NB4 (cell line): ENCODE results near the gene SPTBN5.

ENCODE experiments used
- DNase-seq: peaks from one replicate; pipeline ENCODE4 v3.0.0; 2010; ENCODE audit warnings: low read depth
- H3K4me3 ChIP-seq: one replicate; pipeline ENCODE4 v1.5.1; 2011; ENCODE audit warnings: mild to moderate bottlenecking, low read depth, low read length, moderate library complexity
- MYC ChIP-seq: IDR thresholded peaks from 2 replicates; pipeline ENCODE4 v1.6.1; 2011; ENCODE audit warnings: low read depth, low read length
- POLR2A ChIP-seq: IDR thresholded peaks from 2 replicates; pipeline ENCODE4 v1.6.1; 2011; ENCODE audit warnings: mild to moderate bottlenecking; ENCODE audit not compliant: insufficient read length; ENCODE audit errors: extremely low read depth
- TF ChIP-seq, protein P1 (sequence below): IDR thresholded peaks from 2 replicates; pipeline ENCODE4 v1.6.1; 2011; ENCODE audit warnings: low read depth, low read length
- TF ChIP-seq, protein P2 (sequence below): IDR thresholded peaks from one replicate; pipeline ENCODE4 v1.5.1; 2012; ENCODE audit warnings: low read depth, low read length

The SPTBN5 gene

DNA sequence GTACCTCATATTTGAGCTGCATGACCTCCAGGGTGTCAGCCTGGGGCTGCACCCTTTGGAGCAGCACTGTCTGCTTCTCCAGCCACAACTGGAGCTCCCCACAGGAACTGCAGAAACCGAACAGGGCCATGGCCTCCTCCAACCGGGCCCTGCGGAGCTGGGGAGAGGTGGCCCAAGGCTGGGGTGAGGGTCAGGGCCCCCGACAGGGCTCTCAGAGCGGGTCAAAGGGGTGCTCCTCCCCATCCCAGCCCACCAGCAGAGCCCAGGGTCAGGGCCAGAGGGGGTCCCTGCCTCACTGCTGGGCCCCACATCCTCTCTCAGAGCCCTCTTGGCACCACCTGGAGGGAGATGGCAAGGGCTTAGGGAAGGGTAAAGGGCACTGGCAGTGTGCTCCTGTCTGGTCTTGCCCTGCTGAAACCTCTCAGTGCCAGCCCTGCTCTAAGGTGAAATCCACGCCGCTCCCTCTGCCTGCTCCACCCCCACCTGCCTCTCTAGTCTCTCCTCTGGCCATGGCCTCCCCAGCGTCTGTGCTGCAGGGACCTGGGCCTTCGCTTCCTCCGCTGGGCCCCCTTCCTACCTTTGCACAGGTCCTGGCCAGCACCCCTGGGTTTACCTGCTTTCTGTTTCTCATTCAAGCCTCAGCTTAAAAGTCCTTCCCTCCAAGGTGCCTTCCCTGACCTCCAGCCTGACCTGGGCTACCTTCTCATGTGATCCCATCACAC is 13.5 kb downstream of the SPTBN5 start:
- H3K4me3 ChIP-seq, result no peak overlapping the region
- no peak for DNase-seq
- TF ChIP-seq, protein P1, sequence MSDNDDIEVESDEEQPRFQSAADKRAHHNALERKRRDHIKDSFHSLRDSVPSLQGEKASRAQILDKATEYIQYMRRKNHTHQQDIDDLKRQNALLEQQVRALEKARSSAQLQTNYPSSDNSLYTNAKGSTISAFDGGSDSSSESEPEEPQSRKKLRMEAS, result no peak
- TF ChIP-seq POLR2A (no peak), MYC (no peak)
- TF ChIP-seq, protein P2, sequence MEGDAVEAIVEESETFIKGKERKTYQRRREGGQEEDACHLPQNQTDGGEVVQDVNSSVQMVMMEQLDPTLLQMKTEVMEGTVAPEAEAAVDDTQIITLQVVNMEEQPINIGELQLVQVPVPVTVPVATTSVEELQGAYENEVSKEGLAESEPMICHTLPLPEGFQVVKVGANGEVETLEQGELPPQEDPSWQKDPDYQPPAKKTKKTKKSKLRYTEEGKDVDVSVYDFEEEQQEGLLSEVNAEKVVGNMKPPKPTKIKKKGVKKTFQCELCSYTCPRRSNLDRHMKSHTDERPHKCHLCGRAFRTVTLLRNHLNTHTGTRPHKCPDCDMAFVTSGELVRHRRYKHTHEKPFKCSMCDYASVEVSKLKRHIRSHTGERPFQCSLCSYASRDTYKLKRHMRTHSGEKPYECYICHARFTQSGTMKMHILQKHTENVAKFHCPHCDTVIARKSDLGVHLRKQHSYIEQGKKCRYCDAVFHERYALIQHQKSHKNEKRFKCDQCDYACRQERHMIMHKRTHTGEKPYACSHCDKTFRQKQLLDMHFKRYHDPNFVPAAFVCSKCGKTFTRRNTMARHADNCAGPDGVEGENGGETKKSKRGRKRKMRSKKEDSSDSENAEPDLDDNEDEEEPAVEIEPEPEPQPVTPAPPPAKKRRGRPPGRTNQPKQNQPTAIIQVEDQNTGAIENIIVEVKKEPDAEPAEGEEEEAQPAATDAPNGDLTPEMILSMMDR, result no peak

DNA sequence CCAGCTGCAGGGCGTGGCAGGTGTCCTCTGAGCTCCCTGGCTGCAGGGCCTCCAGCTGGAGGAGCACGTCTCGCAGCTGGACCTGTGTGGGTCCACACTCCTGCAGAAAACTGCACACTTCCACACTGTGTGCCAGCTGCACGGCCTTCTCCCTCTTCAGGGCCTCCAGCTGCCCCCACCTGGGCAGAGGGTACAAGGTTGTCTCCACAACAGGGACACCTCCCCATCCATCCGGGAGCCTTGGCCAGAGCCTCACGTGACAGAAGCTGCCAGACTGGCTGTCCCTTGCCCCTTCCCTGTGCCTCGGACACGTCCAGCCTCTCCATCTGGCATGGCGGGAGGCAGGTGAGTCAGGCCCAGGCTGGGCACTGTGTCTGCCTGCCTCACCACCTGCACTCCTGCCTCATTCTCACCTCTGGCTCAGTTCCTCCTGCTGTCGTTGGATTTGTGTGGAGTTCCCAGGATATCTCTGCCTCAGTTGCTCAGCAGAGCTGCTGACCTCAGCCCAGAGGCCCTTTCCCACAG is 14.5 kb downstream of the SPTBN5 start:
- H3K4me3 ChIP-seq, result no peak overlapping the region
- TF ChIP-seq MYC (no peak), POLR2A (no peak)
- TF ChIP-seq, protein P2, result no peak
- TF ChIP-seq, protein P1, result no peak
- no peak for DNase-seq

DNA sequence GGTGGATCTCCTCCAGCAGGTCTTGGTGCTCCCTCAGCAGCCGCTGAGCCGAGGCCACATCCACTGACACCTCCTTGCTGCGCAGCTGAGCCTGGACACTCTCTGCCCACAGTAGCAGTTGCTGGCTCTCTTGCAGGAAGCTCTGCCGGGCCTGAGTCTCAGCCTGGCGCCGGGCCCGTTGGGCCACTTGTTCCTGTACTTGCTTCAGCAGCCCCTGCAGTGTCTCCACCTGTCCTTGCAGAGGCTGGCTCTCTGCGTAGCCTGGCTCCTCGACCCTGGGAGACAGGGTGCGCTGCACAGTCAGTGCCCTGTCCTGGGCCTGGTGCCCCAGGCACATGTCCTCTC is 15.5 kb downstream of the SPTBN5 start:
- no peak overlapping the region for H3K4me3 ChIP-seq
- TF ChIP-seq MYC (no peak), POLR2A (no peak)
- TF ChIP-seq, protein P1, result no peak
- TF ChIP-seq, protein P2, result no peak
- DNase-seq, result no peak

DNA sequence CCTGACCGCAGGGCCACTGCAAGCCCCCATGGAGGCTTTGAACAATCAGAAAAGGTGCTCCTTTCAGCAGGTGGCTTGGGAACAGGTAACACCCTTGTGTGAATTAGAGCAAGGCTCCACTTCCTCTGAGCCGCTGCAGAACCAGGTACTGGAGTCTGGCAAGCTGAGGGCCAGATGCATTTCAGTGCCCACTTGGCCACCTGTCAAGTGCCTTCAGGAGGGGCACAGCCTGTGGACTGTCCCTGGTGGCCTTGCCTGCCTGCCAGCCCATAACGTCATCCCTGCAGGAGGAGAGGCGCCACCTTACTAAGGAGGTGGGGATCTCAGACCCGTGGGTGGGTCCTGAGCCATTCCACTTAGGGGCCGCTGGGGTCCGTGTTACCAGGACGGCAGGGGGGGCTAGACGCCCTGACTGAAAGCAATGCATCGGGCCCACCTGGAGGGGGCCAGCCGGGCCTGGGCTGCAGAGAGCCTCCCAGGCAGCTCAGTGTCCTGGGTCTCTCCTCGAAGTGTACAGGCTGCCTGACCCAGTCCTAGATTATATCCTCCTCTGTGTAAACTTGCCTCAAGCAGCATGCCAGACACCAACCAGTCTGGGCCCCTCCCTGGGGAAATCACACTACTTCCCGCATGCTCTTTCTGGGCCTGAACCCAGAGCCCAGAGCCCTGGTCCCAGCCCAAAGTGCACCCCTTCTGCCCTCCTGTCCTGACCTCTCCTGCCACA is 16.1 kb downstream of the SPTBN5 start:
- TF ChIP-seq MYC, result no peak
- TF ChIP-seq POLR2A, result no peak
- TF ChIP-seq, protein P2, result no peak
- TF ChIP-seq, protein P1, result no peak
- no peak overlapping the region for H3K4me3 ChIP-seq
- DNase-seq, result no peak

DNA sequence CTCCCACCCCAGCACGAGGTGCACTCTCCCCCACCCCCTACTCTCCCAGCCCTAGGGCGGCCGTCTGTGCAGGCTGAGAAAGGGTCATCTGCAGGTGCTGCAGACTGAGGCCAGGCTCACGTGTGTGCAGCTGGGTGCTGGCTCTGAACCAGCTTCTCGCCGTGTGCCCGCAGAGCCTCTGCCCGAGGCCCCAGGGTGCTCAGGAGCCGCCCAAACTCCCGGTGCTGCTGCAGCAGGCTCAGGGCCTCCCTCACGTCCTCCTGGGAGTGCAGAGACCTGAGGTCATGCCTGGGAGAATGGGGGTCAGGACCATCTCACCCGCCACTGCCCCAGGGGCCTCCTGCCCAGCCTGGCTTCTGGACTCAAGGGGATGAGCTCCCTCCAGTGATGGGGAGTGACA is 17.2 kb downstream of the SPTBN5 start:
- DNase-seq, result no peak
- TF ChIP-seq POLR2A (no peak), MYC (no peak)
- TF ChIP-seq, protein P2, result no peak
- H3K4me3 ChIP-seq, result no peak overlapping the region
